SK-N-SH (cell line): ENCODE results near the gene SLC9A2. TPM values are rescaled to one million over a fixed set of nuclear protein-coding genes. Genes with fewer than 3 reads are reported as not detected.

Experiments used
- CTCF ChIA-PET: fragments of 300-600, 350-600 bp; formaldehyde crosslinking; extraction: SDS; loops from one replicate; lab custom pipeline; 2021; lab: Yijun Ruan, JAX
- POLR2A ChIA-PET: fragments of 350-600 bp; sonication (Branson Sonifier 250); formaldehyde crosslinking; extraction: SDS; loops from one replicate; lab custom pipeline; 2020; ENCODE audit warnings: antibody characterized with exemption, inconsistent platforms; lab: Yijun Ruan, JAX
- DNase-seq: peaks from one replicate; pipeline ENCODE4 v3.0.0; 2012
- H2AFZ ChIP-seq: fragments of 200-600 bp; sonication (generic); 2 replicates; pipeline ENCODE4 v1.8.1; 2016; ENCODE audit warnings: antibody characterized with exemption, mild to moderate bottlenecking, low read depth
- H3F3A ChIP-seq: fragments of 200-600 bp; sonication (generic); replicated peaks from 2 replicates; pipeline ENCODE3; 2016; ENCODE audit warnings: antibody characterized with exemption, mild to moderate bottlenecking; ENCODE audit not compliant: insufficient read depth
- H3K27ac ChIP-seq, 2 experiments: fragments of 200-500 bp in 1 of 2; fragments of 200-600 bp in 1 of 2; sonication (Bioruptor generic) in 1 of 2; sonication (generic), shearing (Covaris generic) in 1 of 2; 2 replicates each; pipeline versions ENCODE4 v1.5.1 to v1.6.1; 2014 to 2016; ENCODE audit warnings: low read depth in 2 of 2, inconsistent platforms in 1 of 2, low read length in 1 of 2, mild to moderate bottlenecking in 1 of 2, mixed read lengths in 1 of 2
- H3K27me3 ChIP-seq: fragments of 200-600 bp; sonication (generic), shearing (Covaris generic); 2 replicates; pipeline ENCODE4 v1.6.1; 2016; ENCODE audit warnings: mixed run types; ENCODE audit not compliant: insufficient read depth
- H3K36me3 ChIP-seq, 2 experiments: fragments of 200-500 bp in 1 of 2; fragments of 200-600 bp in 1 of 2; sonication (Bioruptor generic) in 1 of 2; sonication (generic) in 1 of 2; replicated peaks in 1 of 2; 2 replicates each; pipeline versions ENCODE3 to v1.5.1; 2014 to 2016; ENCODE audit warnings: low read length in 1 of 2, mild to moderate bottlenecking in 1 of 2; ENCODE audit not compliant: insufficient read depth in 2 of 2, control insufficient read depth in 1 of 2
- H3K4me1 ChIP-seq, 2 experiments: fragments of 200-500 bp in 1 of 2; fragments of 200-600 bp in 1 of 2; sonication (Bioruptor generic) in 1 of 2; sonication (generic), shearing (Covaris generic) in 1 of 2; 2 replicates each; pipeline versions ENCODE4 v1.5.1 to v1.6.1; 2014 to 2016; ENCODE audit warnings: low read depth in 1 of 2, low read length in 1 of 2, mixed run types in 1 of 2; ENCODE audit not compliant: insufficient read depth in 2 of 2, control insufficient read depth in 1 of 2
- H3K4me2 ChIP-seq: fragments of 200-600 bp; sonication (generic), shearing (Covaris generic); 2 replicates; pipeline ENCODE4 v1.6.1; 2017; ENCODE audit warnings: mixed run types
- H3K4me3 ChIP-seq, 2 experiments: fragments of 200-500 bp in 1 of 2; fragments of 200-600 bp in 1 of 2; sonication (Bioruptor generic) in 1 of 2; sonication (generic), shearing (Covaris generic) in 1 of 2; 2 replicates each; pipeline versions ENCODE4 v1.5.1 to v1.8.1; 2014 to 2016; ENCODE audit warnings: low read depth in 2 of 2, inconsistent platforms in 1 of 2, low read length in 1 of 2, mild to moderate bottlenecking in 1 of 2, mixed read lengths in 1 of 2, moderate library complexity in 1 of 2
- H3K79me2 ChIP-seq: fragments of 200-600 bp; sonication (generic); 2 replicates; pipeline ENCODE4 v1.8.1; 2017; ENCODE audit warnings: mild to moderate bottlenecking; ENCODE audit not compliant: insufficient read depth
- H3K9ac ChIP-seq: fragments of 200-600 bp; sonication (generic); 2 replicates; pipeline ENCODE4 v1.6.1; 2017; ENCODE audit warnings: mixed run types
- H3K9me2 ChIP-seq: fragments of 200-600 bp; sonication (generic); 2 replicates; pipeline ENCODE4 v1.6.1; 2017; ENCODE audit warnings: mixed run types
- H3K9me3 ChIP-seq: fragments of 200-600 bp; sonication (generic); 2 replicates; pipeline ENCODE4 v1.6.1; 2017; ENCODE audit warnings: mixed run types, mild to moderate bottlenecking, moderate library complexity
- H4K20me1 ChIP-seq: fragments of 200-600 bp; sonication (generic); 2 replicates; pipeline ENCODE4 v1.6.1; 2017; ENCODE audit warnings: mild to moderate bottlenecking, mixed run types; ENCODE audit not compliant: insufficient read depth
- EP300 ChIP-seq, 2 experiments: IDR thresholded peaks; 2 replicates each; pipeline versions ENCODE4 v1.4.0 to v1.6.1; 2012; ENCODE audit warnings: borderline replicate concordance in 1 of 2, low read depth in 1 of 2, low read length in 1 of 2
- FOXM1 ChIP-seq: IDR thresholded peaks from 2 replicates; pipeline ENCODE4 v1.4.0; 2012; ENCODE audit warnings: low read depth, mild to moderate bottlenecking
- GABPA ChIP-seq: IDR thresholded peaks from 2 replicates; pipeline ENCODE4 v1.4.0; 2012; ENCODE audit warnings: low read depth, mild to moderate bottlenecking
- GATA2 ChIP-seq: sonication (generic); formaldehyde crosslinking; IDR thresholded peaks from 2 replicates; pipeline ENCODE4 v1.5.0; 2020; ENCODE audit warnings: mild to moderate bottlenecking, missing genetic modification reagents
- MEF2A ChIP-seq: IDR thresholded peaks from 2 replicates; pipeline ENCODE4 v1.4.0; 2012; ENCODE audit warnings: low read depth, borderline replicate concordance
- MXI1 ChIP-seq: IDR thresholded peaks from 2 replicates; pipeline ENCODE4 v1.6.1; 2012; ENCODE audit warnings: mild to moderate bottlenecking, low read depth, low read length, improper control_type of control experiment
- NFIC ChIP-seq: IDR thresholded peaks from 2 replicates; pipeline ENCODE4 v1.4.0; 2012; ENCODE audit warnings: borderline replicate concordance
- NRF1 ChIP-seq: IDR thresholded peaks from 2 replicates; pipeline ENCODE4 v1.6.1; 2012; ENCODE audit warnings: low read depth, mild to moderate bottlenecking, low read length
- POLR2AphosphoS5 ChIP-seq: IDR thresholded peaks from 2 replicates; pipeline ENCODE4 v1.6.1; 2012; ENCODE audit warnings: low read depth, low read length
- RAD21 ChIP-seq: IDR thresholded peaks from 2 replicates; pipeline ENCODE4 v1.6.1; 2012; ENCODE audit warnings: mild to moderate bottlenecking, low read length
- RCOR1 ChIP-seq: fragments of 150-350 bp; IDR thresholded peaks from 2 replicates; pipeline ENCODE4 v1.6.1; 2017; ENCODE audit warnings: antibody characterized with exemption, low read length
- TEAD4 ChIP-seq: IDR thresholded peaks from 2 replicates; pipeline ENCODE4 v1.4.0; 2012; ENCODE audit warnings: mild to moderate bottlenecking, borderline replicate concordance; ENCODE audit not compliant: insufficient read depth
- USF1 ChIP-seq: IDR thresholded peaks from 2 replicates; pipeline ENCODE4 v1.4.0; 2012; ENCODE audit warnings: low read depth, borderline replicate concordance
- ZBTB33 ChIP-seq: IDR thresholded peaks from 2 replicates; pipeline ENCODE4 v1.4.0; 2012; ENCODE audit warnings: low read depth, borderline replicate concordance
- WGBS: methylation state at CpG from one replicate; pipeline ENCODE4 v1.1.6; 2017; ENCODE audit warnings: low lambda C conversion rate; 5-methylcytosine and 5-hydroxymethylcytosine counted together
- polyA plus RNA-seq, 3 experiments: library from polyadenylated mRNA; depleted of rRNA; stranded (reverse); fragments of >200 nt; gene quantifications; 2 replicates each; pipeline ENCODE4 v1.2.3, GENCODE V29; 2012

SLC9A2 gene
- polyA plus RNA-seq, 1 of the 3 experiments (the other 2 are of a cell fraction): not detected

GRCh38 chr2:102588213-102588939 lies 31.0 kb upstream of the SLC9A2 start (continued):
- no peak for TF ChIP-seq GABPA
- TF ChIP-seq EP300 (IDR thresholded peaks at IDR 0.05; ENCODE audit: borderline replicate concordance in 1 of 2, low read depth in 1 of 2, low read length in 1 of 2): no peak
- no peak for TF ChIP-seq TEAD4
- no peak for TF ChIP-seq RAD21
- TF ChIP-seq USF1: no peak
- no peak for TF ChIP-seq RCOR1
- TF ChIP-seq GATA2 (CRISPR knock-in tag): no peak
- TF ChIP-seq NRF1: no peak
- TF ChIP-seq MEF2A: no peak

- Histone ChIP-seq H4K20me1 (no peaks in the 10 kb centered on the region), H3K79me2 (no peaks in the 10 kb centered on the region), H3K9me3 (no peaks in the 10 kb centered on the region), H3F3A (no peaks in the 10 kb centered on the region), H3K27ac (no peak overlapping the region), H2AFZ (no peak overlapping the region), H3K4me2 (no peak overlapping the region), H3K4me3 (no peak overlapping the region), H3K9me2 (no peaks in the 10 kb centered on the region), H3K9ac (no peak overlapping the region), H3K36me3 (no peaks in the 10 kb centered on the region), H3K27me3 (peaks cover 28% of the 10 kb centered on the region; the same call in 1 of the 2 replicates), H3K4me1 (no peaks in the 10 kb centered on the region)
- 10% methylated on average over 4 of the region's 4 CpGs for WGBS
- CTCF ChIA-PET: interaction anchor here (1.0 kb wide), 1 partner anchor 26 kb away, joined by 3 read pairs; no protein-coding TSS in a partner anchor
- TF ChIP-seq MXI1: no peak
- no peak for TF ChIP-seq ZBTB33
- no peak for TF ChIP-seq FOXM1
- TF ChIP-seq POLR2AphosphoS5: no peak
- TF ChIP-seq NFIC: no peak
- POLR2A ChIA-PET: no interaction called here
- DNase-seq: no peak
These were observed 29.9 kb upstream of the SLC9A2 start for GRCh38 chr2:102589444-102589843.
